A549 (cell line): Measurements from ENCODE around the gene MUC2. TPM values are rescaled to one million over a fixed set of nuclear protein-coding genes. Genes with fewer than 3 reads are reported as not detected.

Experiments
- ATAC-seq, 2 experiments: fragments of 200-7000 bp in 1 of 2; fragments of >200 bp in 1 of 2; cut with Nextera tagmentation in 1 of 2; cut with Tn5 transposase in 1 of 2; 3 replicates each; pipeline versions ENCODE4 v1.8.0 to v1.9.1; 2018 to 2020; ENCODE audit warnings: mild to moderate bottlenecking in 1 of 2, moderate library complexity in 1 of 2
- CTCF ChIA-PET: fragments of 300-600 bp; sonication (Branson Sonifier 250); formaldehyde crosslinking; extraction: SDS; loops from one replicate; lab custom pipeline; 2021; ENCODE audit warnings: antibody characterized with exemption, inconsistent platforms; lab: Yijun Ruan, JAX
- POLR2A ChIA-PET: fragments of 350-600 bp; formaldehyde crosslinking; extraction: SDS; loops from one replicate; lab custom pipeline; 2021; ENCODE audit warnings: antibody characterized with exemption, inconsistent platforms; lab: Yijun Ruan, JAX
- DNase-seq, 2 experiments: peaks; one replicate each; pipeline versions ENCODE4 v3.0.0 to v3.0.0-alpha.2; 2011 to 2016; ENCODE audit warnings: low read depth in 1 of 2, low spot score in 1 of 2
- FAIRE-seq: peaks from 2 replicates; lab custom pipeline; 2011; peaks lifted over from hg19 to GRCh38; lab: Jason Lieb, UNC
- H3K27ac ChIP-seq, 2 experiments: fragments of >200 bp; sonication (Bioruptor Twin); formaldehyde crosslinking; 3 replicates each; pipeline ENCODE4 v1.5.1; 2016 to 2017
- H3K4me1 ChIP-seq: fragments of >200 bp; sonication (Bioruptor Twin); formaldehyde crosslinking; 3 replicates; pipeline ENCODE4 v1.6.1; 2016
- H3K4me2 ChIP-seq: fragments of >200 bp; sonication (Bioruptor Twin); formaldehyde crosslinking; 3 replicates; pipeline ENCODE4 v1.6.1; 2016
- H3K4me3 ChIP-seq: fragments of >200 bp; sonication (Bioruptor Twin); formaldehyde crosslinking; 3 replicates; pipeline ENCODE4 v1.5.1; 2016
- H3K9me3 ChIP-seq: fragments of >200 bp; sonication (Bioruptor Twin); formaldehyde crosslinking; 3 replicates; pipeline ENCODE4 v1.6.1; 2016
- BCL3 ChIP-seq: fragments of >200 bp; sonication (Bioruptor Twin); formaldehyde crosslinking; IDR thresholded peaks from 3 replicates; pipeline ENCODE4 v1.6.1; 2016
- CBX2 ChIP-seq: fragments of 200-600 bp; sonication (generic); IDR thresholded peaks from 2 replicates; pipeline ENCODE4 v1.6.1; 2016; ENCODE audit warnings: low read depth, mild to moderate bottlenecking, borderline replicate concordance
- CBX8 ChIP-seq: fragments of 200-600 bp; sonication (generic); IDR thresholded peaks from 2 replicates; pipeline ENCODE4 v1.6.1; 2016
- CHD4 ChIP-seq: fragments of 200-600 bp; sonication (generic); IDR thresholded peaks from 2 replicates; pipeline ENCODE4 v1.6.1; 2016; ENCODE audit warnings: antibody characterized with exemption, mild to moderate bottlenecking, borderline replicate concordance
- EP300 ChIP-seq, 2 experiments: fragments of >200 bp; sonication (Bioruptor Twin); formaldehyde crosslinking; IDR thresholded peaks; 2 replicates in 1 of 2; 3 replicates in 1 of 2; pipeline ENCODE4 v1.6.1; 2016 to 2017
- FOSL2 ChIP-seq, 2 experiments: fragments of 450-650 bp in 1 of 2; fragments of >200 bp in 1 of 2; sonication (Bioruptor Twin) in 1 of 2; formaldehyde crosslinking; IDR thresholded peaks; 2 replicates each; pipeline versions ENCODE4 v1.5.0 to v1.6.1; 2016 to 2020; ENCODE audit warnings: mild to moderate bottlenecking in 1 of 2, moderate library complexity in 1 of 2
- FOXS1 ChIP-seq: fragments of 250-450 bp; sonication (Bioruptor Pico); IDR thresholded peaks from 2 replicates; pipeline ENCODE4 v1.5.0; 2020; ENCODE audit warnings: mild to moderate bottlenecking, moderate library complexity
- GATA3 ChIP-seq: IDR thresholded peaks from 2 replicates; pipeline ENCODE4 v1.6.1; 2012; ENCODE audit warnings: borderline replicate concordance
- HDAC2 ChIP-seq: fragments of 200-600 bp; sonication (generic); IDR thresholded peaks from 2 replicates; pipeline ENCODE4 v1.6.1; 2016
- HMGXB4 ChIP-seq: fragments of 250-450 bp; sonication (Bioruptor Pico); IDR thresholded peaks from 2 replicates; pipeline ENCODE4 v1.5.0; 2021; ENCODE audit warnings: mild to moderate bottlenecking, moderate library complexity, borderline replicate concordance
- HOXB13 ChIP-seq: fragments of 250-450 bp; sonication (Bioruptor Pico); IDR thresholded peaks from 2 replicates; pipeline ENCODE4 v1.5.0; 2020; ENCODE audit warnings: low read depth, mild to moderate bottlenecking, moderate library complexity
- HOXB5 ChIP-seq: fragments of 250-450 bp; sonication (Bioruptor Pico); IDR thresholded peaks from 2 replicates; pipeline ENCODE4 v1.5.0; 2020; ENCODE audit warnings: mild to moderate bottlenecking, moderate library complexity
- MYC ChIP-seq: IDR thresholded peaks from 2 replicates; pipeline ENCODE4 v1.6.1; 2012; ENCODE audit warnings: mild to moderate bottlenecking, inconsistent platforms, low read length, improper control_type of control experiment, borderline replicate concordance
- PBX3 ChIP-seq: IDR thresholded peaks from 2 replicates; pipeline ENCODE4 v1.6.1; 2012
- POLR2AphosphoS2 ChIP-seq: conservative IDR thresholded peaks from 2 replicates; pipeline ENCODE4 v1.6.1; 2012; ENCODE audit warnings: low read length, improper control_type of control experiment, inconsistent platforms
- RAD21 ChIP-seq, 2 experiments: fragments of >200 bp in 1 of 2; sonication (Bioruptor Twin) in 1 of 2; formaldehyde crosslinking in 1 of 2; IDR thresholded peaks in 1 of 2; conservative IDR thresholded peaks in 1 of 2; 2 replicates in 1 of 2; 3 replicates in 1 of 2; pipeline ENCODE4 v1.6.1; 2012 to 2018; ENCODE audit warnings: inconsistent platforms in 1 of 2
- RCOR1 ChIP-seq: fragments of 150-350 bp; IDR thresholded peaks from 2 replicates; pipeline ENCODE4 v1.6.1; 2014; ENCODE audit warnings: antibody characterized with exemption, low read length, low read depth
- SMC3 ChIP-seq: fragments of >200 bp; sonication (Bioruptor Twin); formaldehyde crosslinking; IDR thresholded peaks from 3 replicates; pipeline ENCODE4 v1.6.1; 2018; ENCODE audit warnings: inconsistent platforms
- ZFP36 ChIP-seq: fragments of 450-650 bp; IDR thresholded peaks from 2 replicates; pipeline ENCODE4 v1.6.1; 2014; ENCODE audit warnings: borderline replicate concordance; ENCODE audit not compliant: partially characterized antibody
- ZNF302 ChIP-seq: fragments of 250-450 bp; sonication (Bioruptor Pico); IDR thresholded peaks from 2 replicates; pipeline ENCODE4 v1.9.0; 2021; ENCODE audit warnings: inconsistent platforms, mild to moderate bottlenecking, moderate library complexity
- WGBS: methylation state at CpG from one replicate; pipeline ENCODE4 v1.1.6; 2017; ENCODE audit errors: missing lambda C conversion rate; 5-methylcytosine and 5-hydroxymethylcytosine counted together
- polyA plus RNA-seq, 4 experiments: library from polyadenylated mRNA; depleted of rRNA in 3 of 4; stranded (reverse); fragments of >200 nt; fragmentation: RNase III in 1 of 4; extraction: RNeasy Plus Mini Kit Qiagen cat#74134 plus additional on column Dnase treatment in 1 of 4; gene quantifications; 2 replicates in 3 of 4; 3 replicates in 1 of 4; pipeline ENCODE4 v1.2.3, GENCODE V29; 2011 to 2017
- TF ChIP-seq, protein P1 (sequence below): fragments of >200 bp; sonication (Bioruptor Twin); formaldehyde crosslinking; IDR thresholded peaks from 2 replicates; pipeline ENCODE4 v1.6.1; 2016
- TF ChIP-seq, protein P2 (sequence below): IDR thresholded peaks from 2 replicates; pipeline ENCODE4 v1.6.1; 2012; ENCODE audit warnings: low read depth, borderline replicate concordance
- TF ChIP-seq, protein P3 (sequence below): IDR thresholded peaks from 2 replicates; pipeline ENCODE4 v1.6.1; 2012

The MUC2 gene
- polyA plus RNA-seq, 2 of the 4 experiments (the other 2 are of a cell fraction) = 0.01 to 0.03 TPM

GRCh38 chr11:1077033-1077416 is 2.4 kb downstream of the MUC2 start (continued):
- TF ChIP-seq HMGXB4 (CRISPR knock-in tag) (no peak), HOXB5 (CRISPR knock-in tag) (no peak)

- Histone ChIP-seq H3K4me3 (no peak overlapping the region), H3K4me2 (no peak overlapping the region), H3K27ac (no peak overlapping the region; a peak in 1 of 6 replicates), H3K9me3 (no peaks in the 10 kb centered on the region), H3K4me1 (peaks cover 22% of the 10 kb centered on the region)
- POLR2A ChIA-PET = no interaction called here
- ATAC-seq (no peak), FAIRE-seq (no peak), DNase-seq (no peak)
- 85% methylated on average over 25 of the region's 33 CpGs for WGBS
- TF ChIP-seq, protein P1, sequence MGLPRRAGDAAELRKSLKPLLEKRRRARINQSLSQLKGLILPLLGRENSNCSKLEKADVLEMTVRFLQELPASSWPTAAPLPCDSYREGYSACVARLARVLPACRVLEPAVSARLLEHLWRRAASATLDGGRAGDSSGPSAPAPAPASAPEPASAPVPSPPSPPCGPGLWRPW = no peak
- TF ChIP-seq BCL3 (no peak), HOXB13 (CRISPR knock-in tag) (no peak), ZFP36 (no peak)
- CTCF ChIA-PET = no interaction called here
Observed at GRCh38 chr11:1077417-1078119, 2.9 kb downstream of the MUC2 start.

DNA sequence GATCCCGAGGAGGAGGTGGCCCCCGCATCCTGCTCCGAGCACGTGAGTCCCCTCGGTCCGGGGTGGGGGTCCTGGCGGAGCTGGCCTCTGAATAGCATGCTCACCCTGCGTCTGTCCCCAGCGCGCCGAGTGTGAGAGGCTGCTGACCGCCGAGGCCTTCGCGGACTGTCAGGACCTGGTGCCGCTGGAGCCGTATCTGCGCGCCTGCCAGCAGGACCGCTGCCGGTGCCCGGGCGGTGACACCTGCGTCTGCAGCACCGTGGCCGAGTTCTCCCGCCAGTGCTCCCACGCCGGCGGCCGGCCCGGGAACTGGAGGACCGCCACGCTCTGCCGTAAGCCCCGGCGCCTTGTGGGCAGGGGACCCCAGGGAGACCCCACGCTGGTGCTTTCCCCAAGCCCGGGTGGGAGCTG is 3.5 kb downstream of the MUC2 start:
- Histone ChIP-seq H3K27ac (no peak overlapping the region), H3K9me3 (no peaks in the 10 kb centered on the region), H3K4me1 (peaks cover 16% of the 10 kb centered on the region), H3K4me2 (no peak overlapping the region), H3K4me3 (no peak overlapping the region)
- TF ChIP-seq RCOR1 (no peak), HOXB5 (CRISPR knock-in tag) (no peak), PBX3 (no peak), POLR2AphosphoS2 (no peak), FOSL2 (IDR thresholded peaks at IDR 0.05) (no peak), FOSL2 (CRISPR knock-in tag; IDR thresholded peaks at IDR 0.05) (no peak), CBX8 (no peak), HDAC2 (no peak), FOXS1 (CRISPR knock-in tag) (no peak), CBX2 (no peak), EP300 (IDR thresholded peaks at IDR 0.05) (no peak)
- ChIA-PET POLR2A (no interaction called here), CTCF (no interaction called here)
- WGBS = 96% methylated on average over 10 of the region's 39 CpGs
- FAIRE-seq = no peak
- no peak for ATAC-seq
- DNase-seq = no peak

GRCh38 chr11:1081601-1082311 is 7.1 kb downstream of the MUC2 start:
- 51% methylated on average over 5 of the region's 33 CpGs for WGBS
- no peak for DNase-seq
- Histone ChIP-seq H3K9me3 (no peaks in the 10 kb centered on the region), H3K4me2 (no peak overlapping the region), H3K4me1 (no peaks in the 10 kb centered on the region), H3K4me3 (no peak overlapping the region), H3K27ac (no peak overlapping the region)
- ATAC-seq = no peak
- CTCF ChIA-PET = no interaction called here
- POLR2A ChIA-PET = no interaction called here
- no peak for FAIRE-seq
- TF ChIP-seq GATA3 (no peak), ZNF302 (CRISPR knock-in tag) (no peak), RAD21 (conservative IDR thresholded peaks at IDR 0.05 in 1 of 2, IDR thresholded peaks at IDR 0.05 in 1 of 2) (no peak), PBX3 (no peak), CHD4 (no peak), MYC (no peak), SMC3 (no peak), HOXB13 (CRISPR knock-in tag) (no peak)
- TF ChIP-seq, protein P1 = no peak
- TF ChIP-seq, protein P2, sequence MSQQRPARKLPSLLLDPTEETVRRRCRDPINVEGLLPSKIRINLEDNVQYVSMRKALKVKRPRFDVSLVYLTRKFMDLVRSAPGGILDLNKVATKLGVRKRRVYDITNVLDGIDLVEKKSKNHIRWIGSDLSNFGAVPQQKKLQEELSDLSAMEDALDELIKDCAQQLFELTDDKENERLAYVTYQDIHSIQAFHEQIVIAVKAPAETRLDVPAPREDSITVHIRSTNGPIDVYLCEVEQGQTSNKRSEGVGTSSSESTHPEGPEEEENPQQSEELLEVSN = no peak
- TF ChIP-seq, protein P3, sequence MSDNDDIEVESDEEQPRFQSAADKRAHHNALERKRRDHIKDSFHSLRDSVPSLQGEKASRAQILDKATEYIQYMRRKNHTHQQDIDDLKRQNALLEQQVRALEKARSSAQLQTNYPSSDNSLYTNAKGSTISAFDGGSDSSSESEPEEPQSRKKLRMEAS = no peak
